ENCODE data around the gene SEPTIN10. TPM values are rescaled to one million over a fixed set of nuclear protein-coding genes. Genes with fewer than 3 reads are reported as not detected.
"Not testable (repeated sequence)": the region's sequence is repeated elsewhere in the genome, so short reads cannot be mapped to it uniquely, and the experiment has no call there.

SEPTIN10 gene
- total RNA-seq, 1 donor from 2014 or later: 0.22 TPM

GRCh38 chr2:109609352-109610024 lies 4.3 kb downstream of the SEPTIN10 start:
- intact Hi-C loops (cut with micrococcal nuclease): loop anchor here (5.0 to 10.0 kb wide), 3 partner anchors 603 to 1165 kb away; partner anchors contain the start of genes GCC2, LIMS1 and MTLN

- intact Hi-C loops (cut with micrococcal nuclease): no loop called here
Observed at GRCh38 chr2:109607766-109608165, 6.0 kb downstream of the SEPTIN10 start.

- intact Hi-C loops (cut with micrococcal nuclease): no loop called here
Observed at GRCh38 chr2:109604597-109604996, 9.2 kb downstream of the SEPTIN10 start.

GRCh38 chr2:109602617-109603188 lies 11.1 kb downstream of the SEPTIN10 start:
- intact Hi-C loops (cut with micrococcal nuclease): no loop called here

- intact Hi-C loops (cut with micrococcal nuclease): no loop called here
Observed at GRCh38 chr2:109601783-109602182, 12.0 kb downstream of the SEPTIN10 start.

- intact Hi-C loops (cut with micrococcal nuclease): no loop called here
Observed at GRCh38 chr2:109597283-109597682, 16.5 kb downstream of the SEPTIN10 start.

- intact Hi-C loops (cut with micrococcal nuclease): no loop called here
Observed at GRCh38 chr2:109595644-109596043, 18.1 kb downstream of the SEPTIN10 start.

- intact Hi-C loops (cut with micrococcal nuclease): no loop called here
Observed at GRCh38 chr2:109594246-109594885, 19.4 kb downstream of the SEPTIN10 start.

GRCh38 chr2:109592905-109593304 lies 20.9 kb downstream of the SEPTIN10 start:
- intact Hi-C loops (cut with micrococcal nuclease): no loop called here

- intact Hi-C loops (cut with micrococcal nuclease): no loop called here
Observed at GRCh38 chr2:109591206-109591605, 22.6 kb downstream of the SEPTIN10 start.

- intact Hi-C loops (cut with micrococcal nuclease): no loop called here
Observed at GRCh38 chr2:109586687-109587086, 27.1 kb downstream of the SEPTIN10 start.

GRCh38 chr2:109582928-109583895 lies 30.6 kb downstream of the SEPTIN10 start:
- intact Hi-C loops (cut with micrococcal nuclease): no loop called here

- intact Hi-C loops (cut with micrococcal nuclease): not testable (repeated sequence)
Observed at GRCh38 chr2:109577630-109578029, 36.1 kb downstream of the SEPTIN10 start.

- intact Hi-C loops (cut with micrococcal nuclease): no loop called here
Observed at GRCh38 chr2:109575373-109575772, 38.4 kb downstream of the SEPTIN10 start.

- intact Hi-C loops (cut with micrococcal nuclease): no loop called here
Observed at GRCh38 chr2:109563980-109564550, 49.7 kb downstream of the SEPTIN10 start.

- intact Hi-C loops (cut with micrococcal nuclease): no loop called here
Observed at GRCh38 chr2:109563288-109563687, 50.5 kb downstream of the SEPTIN10 start.

- intact Hi-C loops (cut with micrococcal nuclease): no loop called here
Observed at GRCh38 chr2:109562421-109562820, 51.3 kb downstream of the SEPTIN10 start.

GRCh38 chr2:109560265-109560664 lies 53.5 kb downstream of the SEPTIN10 start:
- intact Hi-C loops (cut with micrococcal nuclease): no loop called here

- intact Hi-C loops (cut with micrococcal nuclease): no loop called here
Observed at GRCh38 chr2:109558076-109558882, 55.5 kb downstream of the SEPTIN10 start.

GRCh38 chr2:109557309-109557708 lies 56.5 kb downstream of the SEPTIN10 start:
- intact Hi-C loops (cut with micrococcal nuclease): no loop called here

Data from T-helper 1 cell treated with Interleukin-12 subunit alpha and Interleukin-12 subunit beta and Interleukin-4 antibody, amounts not matched to agents 30 ng/mL and 1 ng/mL, for 36 hours (primary cell).